GM21825 (cell line): ENCODE data around the gene STPG2.
"Not testable (repeated sequence)": the region's sequence is repeated elsewhere in the genome, so short reads cannot be mapped to it uniquely, and the experiment has no call there.

Experiments
- ATAC-seq: cut with Tn5 transposase; IDR thresholded peaks from one replicate; pipeline ENCODE4 v1.9.1; 2021; ENCODE audit warnings: mild to moderate bottlenecking, moderate library complexity; ENCODE audit not compliant: unreplicated experiment

STPG2 gene

GRCh38 chr4:97646997-97647396, 496.3 kb downstream of the STPG2 start:
- ATAC-seq, result no peak

GRCh38 chr4:97645071-97645821, 498.0 kb downstream of the STPG2 start:
- ATAC-seq, result no peak

GRCh38 chr4:97643179-97643578, 500.1 kb downstream of the STPG2 start:
- no peak for ATAC-seq

- no peak for ATAC-seq
Observed at GRCh38 chr4:97639961-97640360, 503.3 kb downstream of the STPG2 start.

GRCh38 chr4:97633831-97634230, 509.4 kb downstream of the STPG2 start:
- not testable (repeated sequence) for ATAC-seq

GRCh38 chr4:97627750-97628149, 515.5 kb downstream of the STPG2 start:
- no peak for ATAC-seq

GRCh38 chr4:97624204-97624603, 519.1 kb downstream of the STPG2 start:
- no peak for ATAC-seq

- ATAC-seq, result no peak
Observed at GRCh38 chr4:97605932-97606331, 537.3 kb downstream of the STPG2 start.

GRCh38 chr4:97593248-97593647, 550.0 kb downstream of the STPG2 start:
- ATAC-seq, result no peak

GRCh38 chr4:97590266-97590665, 553.0 kb downstream of the STPG2 start:
- no peak for ATAC-seq

- ATAC-seq, result no peak
Observed at GRCh38 chr4:97589481-97590196, 553.6 kb downstream of the STPG2 start.

- no peak for ATAC-seq
Observed at GRCh38 chr4:97587912-97588311, 555.4 kb downstream of the STPG2 start.

- no peak for ATAC-seq
Observed at GRCh38 chr4:97585274-97585673, 558.0 kb downstream of the STPG2 start.

GRCh38 chr4:97582890-97583289, 560.4 kb downstream of the STPG2 start:
- no peak for ATAC-seq

GRCh38 chr4:97577004-97577403, 566.3 kb downstream of the STPG2 start:
- ATAC-seq, result no peak

GRCh38 chr4:97560009-97560408, 583.3 kb downstream of the STPG2 start:
- ATAC-seq, result no peak

- no peak for ATAC-seq
Observed at GRCh38 chr4:97558204-97558778, 585.0 kb downstream of the STPG2 start.

GRCh38 chr4:97550637-97551036, 592.6 kb downstream of the STPG2 start:
- not testable (repeated sequence) for ATAC-seq

- peak; percentile 58 for ATAC-seq
Observed at GRCh38 chr4:97548943-97549583, 594.2 kb downstream of the STPG2 start.

- no peak for ATAC-seq
Observed at GRCh38 chr4:97548186-97548585, 595.1 kb downstream of the STPG2 start.

- ATAC-seq, result no peak
Observed at GRCh38 chr4:97531351-97531750, 611.9 kb downstream of the STPG2 start.

- ATAC-seq, result no peak
Observed at GRCh38 chr4:97530676-97531075, 612.6 kb downstream of the STPG2 start.
